CD4-positive, alpha-beta T cell (primary cell): ENCODE results near the gene GSDME. TPM values are rescaled to one million over a fixed set of nuclear protein-coding genes. Genes with fewer than 3 reads are reported as not detected.

Experiments
- ATAC-seq: fragments of 200-7000 bp; cut with Tn5 transposase; one replicate; pipeline ENCODE4 v1.10.0; 2022; ENCODE audit warnings: mild to moderate bottlenecking; ENCODE audit not compliant: poor library complexity
- CTCF ChIA-PET: fragments of 350-600 bp; sonication (Branson Sonifier 250); formaldehyde crosslinking; loops from one replicate; lab custom pipeline; 2021; ENCODE audit warnings: antibody characterized with exemption, inconsistent platforms; lab: Charles Lee
- POLR2A ChIA-PET: fragments of 350-600 bp; sonication (Branson Sonifier 250); formaldehyde crosslinking; loops from one replicate; lab custom pipeline; 2021; ENCODE audit warnings: antibody characterized with exemption, inconsistent platforms; lab: Charles Lee
- DNase-seq, 14 experiments: peaks; one replicate each; pipeline ENCODE4 v3.0.0-alpha.2; 2013 to 2020; ENCODE audit warnings: mixed read lengths in 2 of 14
- H3K27ac ChIP-seq, 2 donors: one replicate each; pipeline versions ENCODE4 v1.5.1 to v1.7.0; 2013; ENCODE audit warnings: low read length in 2 of 2, low read depth in 1 of 2, mild to moderate bottlenecking in 1 of 2
- H3K27me3 ChIP-seq, 2 experiments: 1 replicate in 1 of 2; 2 replicates in 1 of 2; pipeline versions ENCODE4 v1.6.1 to v1.7.0; 2013; ENCODE audit warnings: low read length in 2 of 2, control low read depth in 1 of 2, mild to moderate bottlenecking in 1 of 2, moderate library complexity in 1 of 2; ENCODE audit not compliant: insufficient read depth in 2 of 2, control insufficient read depth in 1 of 2
- H3K36me3 ChIP-seq: one replicate; pipeline ENCODE4 v1.6.1; 2013; ENCODE audit warnings: low read length, control low read depth; ENCODE audit not compliant: insufficient read depth
- H3K4me1 ChIP-seq: one replicate; pipeline ENCODE4 v1.6.1; 2013; ENCODE audit warnings: low read length, control low read depth; ENCODE audit not compliant: insufficient read depth
- H3K4me3 ChIP-seq: one replicate; pipeline ENCODE4 v1.5.1; 2013; ENCODE audit warnings: mild to moderate bottlenecking, low read length, moderate library complexity
- H3K9me3 ChIP-seq, 2 experiments: 1 replicate in 1 of 2; 2 replicates in 1 of 2; pipeline versions ENCODE4 v1.6.1 to v1.7.0; 2013; ENCODE audit warnings: low read length in 2 of 2, mild to moderate bottlenecking in 2 of 2, control low read depth in 1 of 2, moderate library complexity in 1 of 2; ENCODE audit not compliant: control insufficient read depth in 1 of 2, insufficient read depth in 1 of 2
- H3K27ac Mint-ChIP-seq: one replicate; pipeline ENCODE4 v1.8.0; 2020; ENCODE audit warnings: mixed read lengths
- H3K27me3 Mint-ChIP-seq: one replicate; pipeline ENCODE4 v1.8.0; 2021; ENCODE audit warnings: mixed read lengths
- H3K36me3 Mint-ChIP-seq: one replicate; pipeline ENCODE4 v1.8.0; 2021; ENCODE audit warnings: low read depth, mixed read lengths
- H3K4me1 Mint-ChIP-seq: one replicate; pipeline ENCODE4 v1.8.0; 2021; ENCODE audit warnings: low read depth, mixed read lengths
- H3K4me3 Mint-ChIP-seq: one replicate; pipeline ENCODE4 v1.8.0; 2020; ENCODE audit warnings: mild to moderate bottlenecking, mixed read lengths
- H3K9me3 Mint-ChIP-seq: one replicate; pipeline ENCODE4 v1.8.0; 2020; ENCODE audit warnings: mixed read lengths
- CTCF ChIP-seq: fragments of 200-600 bp; IDR thresholded peaks from one replicate; pipeline ENCODE4 v1.8.0; 2022; ENCODE audit warnings: antibody characterized with exemption, mild to moderate bottlenecking
- intact Hi-C, 2 experiments: fragments of 100-400 bp; cut with DNase I in 1 of 2; cut with micrococcal nuclease in 1 of 2; formaldehyde crosslinking; loops; one replicate each; pipeline versions ENCODE4 v1.15.1 to v1.9.0; 2023 to 2025; cut with DNase I, micrococcal nuclease
- total RNA-seq, 174 experiments: library from RNA in 2 of 174; stranded (reverse) in 2 of 174; gene quantifications; one replicate each; pipeline ENCODE4 v1.2.3 and lab custom pipeline; 2021 to 2026

GSDME gene
- total RNA-seq, 2 experiments from 2014 or later: 0.19 TPM; not detected in 1

GRCh38 chr7:24701261-24702235 lies 55.7 kb downstream of the GSDME start:
- Histone ChIP-seq H3K27ac (no peak overlapping the region), H3K27me3 (no peaks in the 10 kb centered on the region), H3K4me1 (no peaks in the 10 kb centered on the region), H3K36me3 (no peaks in the 10 kb centered on the region), H3K9me3 (no peaks in the 10 kb centered on the region), H3K4me3 (no peak overlapping the region)
- Mint-ChIP-seq H3K27me3 (no peaks in the 10 kb centered on the region), H3K9me3 (no peaks in the 10 kb centered on the region), H3K36me3 (no peaks in the 10 kb centered on the region), H3K4me1 (no peaks in the 10 kb centered on the region), H3K27ac (no peak overlapping the region), H3K4me3 (no peak overlapping the region)
- POLR2A ChIA-PET: no interaction called here
- no peak for TF ChIP-seq CTCF
- no peak for DNase-seq
- ATAC-seq: no peak
- CTCF ChIA-PET: interaction anchor here (0.8 kb wide), 1 partner anchor 17 kb away, joined by 3 read pairs; no protein-coding TSS in a partner anchor
- intact Hi-C loops: no loop called here

- intact Hi-C loops: no loop called here
- peaks cover 6% of the 10 kb centered on the region for H3K36me3 Mint-ChIP-seq
- ATAC-seq (no peak), DNase-seq (no peak)
- no peak overlapping the region for H3K4me3 ChIP-seq
- no peaks in the 10 kb centered on the region for H3K36me3 ChIP-seq
- POLR2A ChIA-PET: no interaction called here
- CTCF ChIA-PET: no interaction called here
- no peak overlapping the region for H3K27ac Mint-ChIP-seq
- no peaks in the 10 kb centered on the region for H3K27me3 ChIP-seq
- no peak overlapping the region for H3K4me3 Mint-ChIP-seq
- no peaks in the 10 kb centered on the region for H3K9me3 Mint-ChIP-seq
- no peaks in the 10 kb centered on the region for H3K4me1 Mint-ChIP-seq
- no peak for TF ChIP-seq CTCF
- H3K4me1 ChIP-seq: no peaks in the 10 kb centered on the region
- no peak overlapping the region for H3K27ac ChIP-seq
- no peaks in the 10 kb centered on the region for H3K27me3 Mint-ChIP-seq
- H3K9me3 ChIP-seq: no peaks in the 10 kb centered on the region
Observed at GRCh38 chr7:24700521-24701260, 56.6 kb downstream of the GSDME start.

GRCh38 chr7:24698531-24699266 lies 58.6 kb downstream of the GSDME start:
- TF ChIP-seq CTCF: no peak
- Histone ChIP-seq H3K36me3 (no peaks in the 10 kb centered on the region), H3K27ac (no peak overlapping the region), H3K4me3 (no peak overlapping the region), H3K27me3 (no peaks in the 10 kb centered on the region), H3K4me1 (no peaks in the 10 kb centered on the region), H3K9me3 (no peaks in the 10 kb centered on the region)
- no peaks in the 10 kb centered on the region for H3K27me3 Mint-ChIP-seq
- ChIA-PET POLR2A (no interaction called here), CTCF (no interaction called here)
- no peak for DNase-seq
- H3K9me3 Mint-ChIP-seq: no peaks in the 10 kb centered on the region
- no peaks in the 10 kb centered on the region for H3K4me1 Mint-ChIP-seq
- H3K4me3 Mint-ChIP-seq: no peak overlapping the region
- ATAC-seq: no peak
- H3K36me3 Mint-ChIP-seq: peaks cover 20% of the 10 kb centered on the region
- intact Hi-C loops: no loop called here
- H3K27ac Mint-ChIP-seq: no peak overlapping the region
